ENCODE measurements around the gene MAD2L1BP.

Gene MAD2L1BP

DNA sequence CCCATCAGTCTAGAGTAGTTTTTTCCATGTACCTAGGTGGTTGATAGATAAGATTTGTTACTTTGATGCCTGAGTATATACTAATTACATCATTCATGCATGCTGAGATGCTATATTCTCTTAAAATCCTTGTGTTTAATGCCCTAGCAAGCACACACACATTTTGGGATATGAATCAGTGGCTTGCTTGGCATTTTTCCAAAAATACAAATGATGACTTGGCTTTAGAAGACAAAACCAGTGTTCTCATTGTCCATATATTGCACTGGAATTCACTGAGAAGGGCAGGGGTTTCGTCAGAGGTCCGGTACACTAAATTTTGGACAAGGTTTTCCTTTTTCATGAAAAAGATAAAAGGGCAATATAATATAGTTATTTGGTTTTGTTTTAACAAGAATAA lies 31.5 kb upstream of the MAD2L1BP start:
- Histone ChIP-seq H3K4me2 (ENCODE audit: low read length) (no peak overlapping the region), H3K27ac (ENCODE audit: low read depth, low read length) (no peak overlapping the region), H3K4ac (ENCODE audit: low read depth, low read length) (no peak overlapping the region), H2BK120ac (ENCODE audit: low read depth, low read length) (no peak overlapping the region), H3K56ac (ENCODE audit: low read length) (no peak overlapping the region), H4K8ac (ENCODE audit: low read depth, low read length) (no peak overlapping the region), H3K4me1 (ENCODE audit: control insufficient read depth, low read depth, low read length) (no peaks in the 10 kb centered on the region), H3K4me3 (ENCODE audit: low read length) (no peak overlapping the region), H3K27me3 (ENCODE audit: insufficient read depth, low read length, poor library complexity) (no peaks in the 10 kb centered on the region), H3K36me3 (ENCODE audit: control insufficient read depth, insufficient read depth, low read length) (no peaks in the 10 kb centered on the region), H3K18ac (ENCODE audit: low read length) (no peak overlapping the region), H2BK15ac (replicated peaks; ENCODE audit: low read depth) (no peak overlapping the region), H3K79me2 (ENCODE audit: control insufficient read depth, insufficient read depth, low read length) (no peaks in the 10 kb centered on the region), H3K79me1 (ENCODE audit: low read length) (no peaks in the 10 kb centered on the region), H2BK5ac (ENCODE audit: low read length) (no peak overlapping the region), H3K23ac (ENCODE audit: low read length) (no peak overlapping the region), H3K9ac (ENCODE audit: low read length) (no peak overlapping the region), H2AK5ac (ENCODE audit: low read length) (no peak overlapping the region), H4K5ac (ENCODE audit: low read length) (no peak overlapping the region)
- DNase-seq: no peak
- WGBS (ENCODE audit: extremely low coverage, insufficient coverage, low lambda C conversion rate): no CpG with 5 or more reads among the region's 2 CpGs

DNA sequence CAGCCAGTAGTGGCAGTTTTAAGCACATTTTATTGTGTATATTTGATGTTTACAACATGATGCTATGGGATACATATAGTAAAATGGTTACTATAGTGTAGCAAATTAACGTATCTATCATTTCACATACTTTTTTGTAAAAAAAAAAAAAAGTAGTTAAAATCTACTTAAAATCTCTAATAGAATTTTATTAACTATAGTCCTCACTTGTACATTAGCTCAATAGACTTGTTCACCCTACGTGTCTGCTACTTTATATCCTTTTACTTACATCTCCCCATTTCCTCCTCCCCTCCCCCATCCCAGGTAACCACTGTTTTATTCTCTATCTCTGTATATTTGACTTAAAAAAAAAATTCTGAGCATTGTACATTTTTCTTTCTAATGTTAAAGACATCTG lies 29.6 kb upstream of the MAD2L1BP start:
- DNase-seq: no peak
- peaks cover 3% of the 10 kb centered on the region for H3K36me3 ChIP-seq (ENCODE audit: control insufficient read depth, insufficient read depth, low read length)
- no peak overlapping the region for H3K56ac ChIP-seq (ENCODE audit: low read length)
- H3K4me2 ChIP-seq (ENCODE audit: low read length): no peak overlapping the region
- no peaks in the 10 kb centered on the region for H3K79me1 ChIP-seq (ENCODE audit: low read length)
- H4K5ac ChIP-seq (ENCODE audit: low read length): no peak overlapping the region
- no peak overlapping the region for H3K18ac ChIP-seq (ENCODE audit: low read length)
- no peak overlapping the region for H2BK120ac ChIP-seq (ENCODE audit: low read depth, low read length)
- no peak overlapping the region for H2AK5ac ChIP-seq (ENCODE audit: low read length)
- H3K27ac ChIP-seq (ENCODE audit: low read depth, low read length): no peak overlapping the region
- H3K9ac ChIP-seq (ENCODE audit: low read length): no peak overlapping the region
- H3K4me1 ChIP-seq (ENCODE audit: control insufficient read depth, low read depth, low read length): no peaks in the 10 kb centered on the region
- no peak overlapping the region for H4K8ac ChIP-seq (ENCODE audit: low read depth, low read length)
- no peak overlapping the region for H3K4ac ChIP-seq (ENCODE audit: low read depth, low read length)
- H2BK5ac ChIP-seq (ENCODE audit: low read length): no peak overlapping the region
- H3K27me3 ChIP-seq (ENCODE audit: insufficient read depth, low read length, poor library complexity): no peaks in the 10 kb centered on the region
- H3K4me3 ChIP-seq (ENCODE audit: low read length): no peak overlapping the region
- no peak overlapping the region for H3K23ac ChIP-seq (ENCODE audit: low read length)
- 100% methylated on average over 1 of the region's 2 CpGs for WGBS (ENCODE audit: extremely low coverage, insufficient coverage, low lambda C conversion rate)
- H2BK15ac ChIP-seq (replicated peaks; ENCODE audit: low read depth): no peak overlapping the region
- no peaks in the 10 kb centered on the region for H3K79me2 ChIP-seq (ENCODE audit: control insufficient read depth, insufficient read depth, low read length)

DNA sequence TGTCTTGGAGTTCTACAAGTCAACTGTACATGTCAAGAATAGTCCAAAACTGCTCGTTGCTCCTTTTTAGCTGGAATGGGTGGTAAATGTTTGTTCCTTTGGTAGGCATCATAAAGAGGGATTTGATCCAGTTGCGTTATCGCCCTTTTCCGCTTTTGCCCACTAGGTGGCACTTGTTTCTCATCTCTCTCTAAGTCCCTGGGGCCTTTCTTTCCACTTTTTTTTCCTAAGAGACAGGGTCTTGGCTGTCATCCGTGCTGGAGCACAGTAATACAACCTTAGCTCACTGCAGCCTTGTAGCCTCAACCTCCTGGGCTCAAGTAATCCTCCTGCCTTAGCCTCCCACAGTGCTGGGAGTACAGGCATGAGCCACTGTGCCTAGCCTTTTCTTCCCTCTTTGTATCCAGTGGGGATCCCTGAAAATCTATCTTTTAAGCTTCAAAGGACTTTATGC lies 27.3 kb upstream of the MAD2L1BP start:
- Histone ChIP-seq H2BK15ac (replicated peaks; ENCODE audit: low read depth) (no peak overlapping the region), H2BK5ac (ENCODE audit: low read length) (no peak overlapping the region), H3K79me2 (ENCODE audit: control insufficient read depth, insufficient read depth, low read length) (no peaks in the 10 kb centered on the region), H3K79me1 (ENCODE audit: low read length) (no peaks in the 10 kb centered on the region), H3K4ac (ENCODE audit: low read depth, low read length) (no peak overlapping the region), H3K56ac (ENCODE audit: low read length) (no peak overlapping the region), H3K4me1 (ENCODE audit: control insufficient read depth, low read depth, low read length) (no peaks in the 10 kb centered on the region), H3K4me3 (ENCODE audit: low read length) (no peak overlapping the region), H3K18ac (ENCODE audit: low read length) (no peak overlapping the region), H3K9ac (ENCODE audit: low read length) (no peak overlapping the region), H4K5ac (ENCODE audit: low read length) (no peak overlapping the region), H2BK120ac (ENCODE audit: low read depth, low read length) (no peak overlapping the region), H3K23ac (ENCODE audit: low read length) (no peak overlapping the region), H4K8ac (ENCODE audit: low read depth, low read length) (no peak overlapping the region), H3K27ac (ENCODE audit: low read depth, low read length) (no peak overlapping the region), H2AK5ac (ENCODE audit: low read length) (no peak overlapping the region), H3K27me3 (ENCODE audit: insufficient read depth, low read length, poor library complexity) (no peaks in the 10 kb centered on the region), H3K36me3 (ENCODE audit: control insufficient read depth, insufficient read depth, low read length) (peaks cover 4% of the 10 kb centered on the region), H3K4me2 (ENCODE audit: low read length) (no peak overlapping the region)
- DNase-seq: peak; percentile 88
- no CpG with 5 or more reads among the region's 5 CpGs for WGBS (ENCODE audit: extremely low coverage, insufficient coverage, low lambda C conversion rate)

DNA sequence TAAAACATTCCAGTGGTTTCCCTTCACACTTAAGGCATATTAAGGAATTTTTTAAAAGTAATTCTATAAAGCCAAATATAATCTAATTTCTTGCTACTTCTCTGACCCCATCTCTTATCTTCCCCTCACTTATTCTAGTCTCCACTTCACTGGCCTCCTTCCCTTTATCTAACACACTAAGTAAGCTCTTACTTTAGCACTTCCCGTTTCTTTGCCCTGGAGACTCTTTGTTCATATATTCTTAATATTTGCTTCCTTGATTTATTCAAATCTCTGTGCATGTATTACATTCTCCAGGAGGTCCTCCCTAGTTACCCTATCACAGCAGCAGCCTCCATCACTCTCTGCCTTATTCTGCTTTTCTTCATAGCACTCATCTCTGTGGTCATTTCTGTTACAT lies 26.8 kb upstream of the MAD2L1BP start:
- Histone ChIP-seq H4K5ac (ENCODE audit: low read length) (no peak overlapping the region), H2BK5ac (ENCODE audit: low read length) (no peak overlapping the region), H3K23ac (ENCODE audit: low read length) (no peak overlapping the region), H2BK15ac (replicated peaks; ENCODE audit: low read depth) (no peak overlapping the region), H2BK120ac (ENCODE audit: low read depth, low read length) (no peak overlapping the region), H3K79me2 (ENCODE audit: control insufficient read depth, insufficient read depth, low read length) (no peaks in the 10 kb centered on the region), H3K4me3 (ENCODE audit: low read length) (no peak overlapping the region), H3K4ac (ENCODE audit: low read depth, low read length) (no peak overlapping the region), H3K27me3 (ENCODE audit: insufficient read depth, low read length, poor library complexity) (no peaks in the 10 kb centered on the region), H3K4me2 (ENCODE audit: low read length) (no peak overlapping the region), H3K4me1 (ENCODE audit: control insufficient read depth, low read depth, low read length) (no peaks in the 10 kb centered on the region), H2AK5ac (ENCODE audit: low read length) (no peak overlapping the region), H3K18ac (ENCODE audit: low read length) (no peak overlapping the region), H3K56ac (ENCODE audit: low read length) (no peak overlapping the region), H3K9ac (ENCODE audit: low read length) (no peak overlapping the region), H3K79me1 (ENCODE audit: low read length) (no peaks in the 10 kb centered on the region), H3K36me3 (ENCODE audit: control insufficient read depth, insufficient read depth, low read length) (peaks cover 4% of the 10 kb centered on the region), H4K8ac (ENCODE audit: low read depth, low read length) (no peak overlapping the region), H3K27ac (ENCODE audit: low read depth, low read length) (no peak overlapping the region)
- WGBS (ENCODE audit: extremely low coverage, insufficient coverage, low lambda C conversion rate): no CpG with 5 or more reads among the region's 1 CpG
- no peak for DNase-seq

DNA sequence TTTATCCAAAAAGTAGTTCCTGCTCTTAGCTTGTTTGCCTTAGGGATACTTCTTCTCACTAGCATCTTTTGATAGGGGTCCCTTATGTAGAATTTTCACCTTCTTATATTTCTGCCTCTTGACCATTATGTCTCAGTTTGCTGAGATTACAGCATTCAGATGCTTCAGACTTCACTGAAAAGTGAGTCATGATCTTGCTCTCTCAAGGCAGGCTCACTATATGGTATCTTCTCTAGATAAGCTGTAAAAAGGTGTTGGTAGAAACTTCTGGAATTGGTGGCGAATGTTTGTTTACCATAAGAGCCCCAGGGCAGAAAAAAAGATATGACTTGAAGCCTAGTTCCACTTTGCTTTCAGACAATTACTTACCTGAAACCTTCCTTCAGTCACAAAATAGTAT lies 26.2 kb upstream of the MAD2L1BP start:
- Histone ChIP-seq H2BK120ac (ENCODE audit: low read depth, low read length) (no peak overlapping the region), H3K79me1 (ENCODE audit: low read length) (no peaks in the 10 kb centered on the region), H4K5ac (ENCODE audit: low read length) (no peak overlapping the region), H3K4me3 (ENCODE audit: low read length) (no peak overlapping the region), H3K79me2 (ENCODE audit: control insufficient read depth, insufficient read depth, low read length) (no peaks in the 10 kb centered on the region), H3K27ac (ENCODE audit: low read depth, low read length) (no peak overlapping the region), H3K36me3 (ENCODE audit: control insufficient read depth, insufficient read depth, low read length) (peaks cover 4% of the 10 kb centered on the region), H3K18ac (ENCODE audit: low read length) (no peak overlapping the region), H2AK5ac (ENCODE audit: low read length) (no peak overlapping the region), H3K4ac (ENCODE audit: low read depth, low read length) (no peak overlapping the region), H2BK5ac (ENCODE audit: low read length) (no peak overlapping the region), H3K4me1 (ENCODE audit: control insufficient read depth, low read depth, low read length) (no peaks in the 10 kb centered on the region), H3K27me3 (ENCODE audit: insufficient read depth, low read length, poor library complexity) (no peaks in the 10 kb centered on the region), H3K9ac (ENCODE audit: low read length) (no peak overlapping the region), H2BK15ac (replicated peaks; ENCODE audit: low read depth) (no peak overlapping the region), H3K56ac (ENCODE audit: low read length) (no peak overlapping the region), H3K23ac (ENCODE audit: low read length) (no peak overlapping the region), H3K4me2 (ENCODE audit: low read length) (no peak overlapping the region), H4K8ac (ENCODE audit: low read depth, low read length) (no peak overlapping the region)
- DNase-seq: no peak
- WGBS (ENCODE audit: extremely low coverage, insufficient coverage, low lambda C conversion rate): no CpG with 5 or more reads among the region's 1 CpG

DNA sequence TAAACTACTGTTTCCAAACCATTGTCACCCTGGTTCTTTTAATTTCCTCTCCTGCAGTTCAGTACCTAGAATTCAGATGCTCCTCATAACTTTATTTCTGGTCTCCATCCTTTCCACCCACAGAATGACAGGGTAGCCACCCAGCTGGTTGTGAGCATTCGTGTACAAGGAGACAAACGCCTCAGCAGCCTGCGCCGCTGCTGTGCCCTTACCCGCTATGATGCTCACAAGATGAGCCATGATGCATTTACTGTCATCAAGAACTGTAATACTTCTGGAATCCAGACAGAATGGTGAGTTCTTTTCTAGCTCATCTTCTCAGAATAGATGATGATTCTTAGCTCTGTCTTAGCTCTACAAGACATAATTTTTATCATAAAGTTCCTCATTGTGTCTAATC lies 25.2 kb upstream of the MAD2L1BP start:
- Histone ChIP-seq H3K27ac (ENCODE audit: low read depth, low read length) (no peak overlapping the region), H3K79me1 (ENCODE audit: low read length) (no peaks in the 10 kb centered on the region), H2BK120ac (ENCODE audit: low read depth, low read length) (no peak overlapping the region), H3K4me2 (ENCODE audit: low read length) (no peak overlapping the region), H3K79me2 (ENCODE audit: control insufficient read depth, insufficient read depth, low read length) (no peaks in the 10 kb centered on the region), H3K4me3 (ENCODE audit: low read length) (no peak overlapping the region), H3K23ac (ENCODE audit: low read length) (no peak overlapping the region), H4K8ac (ENCODE audit: low read depth, low read length) (no peak overlapping the region), H2BK5ac (ENCODE audit: low read length) (no peak overlapping the region), H2BK15ac (replicated peaks; ENCODE audit: low read depth) (no peak overlapping the region), H3K18ac (ENCODE audit: low read length) (no peak overlapping the region), H3K56ac (ENCODE audit: low read length) (no peak overlapping the region), H3K4ac (ENCODE audit: low read depth, low read length) (no peak overlapping the region), H2AK5ac (ENCODE audit: low read length) (no peak overlapping the region), H3K4me1 (ENCODE audit: control insufficient read depth, low read depth, low read length) (no peaks in the 10 kb centered on the region), H3K27me3 (ENCODE audit: insufficient read depth, low read length, poor library complexity) (no peaks in the 10 kb centered on the region), H3K36me3 (ENCODE audit: control insufficient read depth, insufficient read depth, low read length) (peaks cover 4% of the 10 kb centered on the region), H3K9ac (ENCODE audit: low read length) (no peak overlapping the region), H4K5ac (ENCODE audit: low read length) (no peak overlapping the region)
- no CpG with 5 or more reads among the region's 5 CpGs for WGBS (ENCODE audit: extremely low coverage, insufficient coverage, low lambda C conversion rate)
- DNase-seq: no peak
